Hematopoietic multipotent progenitor cell treated with erythropoietin and hydrocortisone succinate and interleukin-3 and kit ligand, for 17 days (in vitro differentiated cells): ENCODE results near the gene IL10.
"Not testable (repeated sequence)": the region's sequence is repeated elsewhere in the genome, so short reads cannot be mapped to it uniquely, and the experiment has no call there.

ENCODE experiments used
- DNase-seq: peaks from one replicate; pipeline ENCODE4 v3.0.0-alpha.2; 2015; ENCODE audit warnings: low spot score

The IL10 gene

DNA sequence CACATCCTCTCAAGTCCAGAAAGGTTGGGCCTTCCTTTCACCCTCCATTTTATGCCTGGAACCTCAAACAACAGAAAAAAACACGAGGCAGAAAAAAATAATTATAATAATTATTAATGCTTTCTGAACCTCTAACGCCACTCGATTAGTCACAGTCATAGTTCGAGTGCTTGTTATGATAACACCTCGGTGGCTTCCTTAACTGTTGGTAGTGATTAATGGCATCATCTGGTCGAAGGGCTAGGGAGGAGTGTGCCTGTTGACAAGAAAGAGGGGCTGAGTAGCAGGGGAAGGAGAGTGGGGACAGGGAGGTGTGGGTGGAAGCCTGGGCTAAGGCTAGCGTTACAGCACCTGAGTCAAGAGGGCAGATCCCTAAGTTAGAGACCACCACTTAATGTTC, 21.3 kb upstream of the IL10 start:
- DNase-seq, result no peak

- DNase-seq, result no peak
Measured at GRCh38 chr1:206792939-206793607, 20.8 kb upstream of the IL10 start.

GRCh38 chr1:206790502-206791250, 18.4 kb upstream of the IL10 start:
- no peak for DNase-seq

GRCh38 chr1:206788487-206789050, 16.3 kb upstream of the IL10 start:
- no peak for DNase-seq

- no peak for DNase-seq
Measured at GRCh38 chr1:206787891-206788290, 15.6 kb upstream of the IL10 start.

- DNase-seq, result no peak
Measured at GRCh38 chr1:206786212-206786886, 14.1 kb upstream of the IL10 start.

DNA sequence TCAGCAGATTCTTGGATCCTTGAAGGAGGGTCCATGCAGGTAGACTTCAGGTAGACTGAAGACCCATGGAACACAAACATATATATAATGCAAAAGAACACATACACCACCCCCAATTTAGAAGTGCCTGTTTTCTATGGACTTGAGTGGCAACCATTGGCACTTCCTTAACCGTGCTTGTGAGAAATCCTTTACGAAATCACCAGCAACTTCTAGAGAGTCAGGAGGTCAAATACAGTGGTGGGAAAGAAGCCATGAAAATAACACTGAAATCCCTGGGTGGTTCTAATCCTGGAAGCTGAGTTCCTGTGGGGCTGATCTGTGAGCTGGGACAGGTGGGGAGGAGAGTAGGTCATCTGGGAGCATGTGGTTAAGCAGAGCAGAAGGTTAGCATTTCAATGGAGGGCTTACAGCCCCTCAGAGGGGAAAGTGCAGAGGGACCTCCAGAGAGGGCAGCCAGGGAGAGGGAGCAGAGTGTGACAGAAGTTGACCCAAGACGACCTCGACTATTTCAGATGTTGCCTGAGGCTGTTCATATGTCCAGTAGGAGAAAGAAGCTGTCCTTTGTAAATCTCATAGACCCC, 13.0 kb upstream of the IL10 start:
- no peak for DNase-seq

GRCh38 chr1:206784471-206784903, 12.2 kb upstream of the IL10 start:
- DNase-seq, result no peak

DNA sequence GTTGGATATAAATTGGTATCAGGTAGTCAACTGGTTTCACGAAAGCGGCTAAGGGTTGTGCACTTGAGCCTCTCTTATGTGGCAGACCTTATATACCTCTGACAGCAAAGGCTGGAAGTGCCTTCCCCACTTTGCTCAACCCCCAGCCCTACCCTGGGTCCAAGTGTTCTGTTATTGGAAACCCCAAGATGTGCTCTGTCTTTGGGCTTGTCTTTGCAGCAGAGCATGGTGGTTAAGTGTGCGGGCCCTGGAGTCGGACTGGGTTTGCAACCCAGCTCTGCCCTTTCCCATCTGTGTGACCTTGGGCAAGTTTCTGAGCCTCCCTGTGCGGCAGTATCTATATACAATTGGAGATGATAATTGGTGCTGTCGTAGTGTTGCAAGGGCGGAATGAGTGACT, 11.2 kb upstream of the IL10 start:
- no peak for DNase-seq

DNA sequence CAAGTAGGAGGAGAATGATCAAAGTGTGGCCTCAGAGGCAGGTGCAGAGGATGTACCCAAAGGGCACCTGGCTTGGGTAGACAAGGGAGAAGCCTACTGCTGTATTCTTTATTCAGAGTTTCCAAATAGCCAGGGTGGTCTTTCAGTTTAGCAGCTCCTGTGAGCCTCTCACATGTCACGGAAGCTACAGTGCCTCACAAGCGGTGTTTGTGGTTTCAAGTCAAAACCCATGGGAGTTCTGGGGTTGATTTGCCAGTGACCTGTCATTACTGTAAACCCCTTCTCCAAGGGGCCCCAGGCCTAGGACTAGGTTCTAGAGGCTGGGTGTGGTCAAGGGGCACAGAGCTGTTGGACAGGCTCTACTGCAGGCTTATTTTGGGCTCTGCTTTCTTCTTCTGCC, 10.2 kb upstream of the IL10 start:
- no peak for DNase-seq

DNA sequence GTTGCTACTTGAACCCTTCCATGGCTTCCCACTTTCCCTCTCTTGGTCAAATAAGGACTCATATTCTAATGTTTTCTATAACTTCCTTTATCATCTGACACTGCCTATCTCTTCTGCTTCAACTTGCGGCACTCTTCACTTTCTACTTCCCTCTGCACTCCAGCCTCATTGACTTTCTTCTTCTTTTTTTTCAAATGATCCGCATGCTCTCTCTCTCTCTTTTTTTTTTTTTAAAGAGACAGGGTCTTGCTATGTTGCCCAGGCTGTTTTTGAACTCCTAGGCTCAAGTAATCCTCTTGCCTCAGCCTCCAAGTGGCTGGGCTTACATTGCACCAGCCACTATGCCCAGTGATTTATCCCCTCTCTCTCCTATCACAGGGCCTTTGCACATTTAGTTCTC, 7.3 kb upstream of the IL10 start:
- no peak for DNase-seq

DNA sequence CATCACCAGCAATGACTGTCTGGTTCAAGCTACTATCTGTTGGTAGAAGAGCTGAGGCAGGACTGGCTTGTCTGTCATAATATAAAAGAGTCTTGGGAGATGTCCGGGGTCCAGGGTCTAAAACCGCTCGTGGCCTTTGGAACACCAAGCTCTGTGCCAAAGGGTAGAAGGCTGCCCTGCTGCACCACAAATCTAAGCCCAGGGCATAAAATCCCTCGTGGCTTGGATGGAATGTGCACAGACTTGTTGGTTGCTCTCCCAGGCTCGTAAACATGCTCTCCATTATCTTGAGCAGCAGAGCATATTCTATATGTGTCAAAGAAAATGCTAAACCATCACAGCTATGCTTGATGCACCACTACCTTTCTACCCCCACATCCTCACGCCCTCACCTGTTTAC, 6.6 kb upstream of the IL10 start:
- DNase-seq, result not testable (repeated sequence)

- no peak for DNase-seq
Measured at GRCh38 chr1:206778031-206778430, 5.7 kb upstream of the IL10 start.

DNA sequence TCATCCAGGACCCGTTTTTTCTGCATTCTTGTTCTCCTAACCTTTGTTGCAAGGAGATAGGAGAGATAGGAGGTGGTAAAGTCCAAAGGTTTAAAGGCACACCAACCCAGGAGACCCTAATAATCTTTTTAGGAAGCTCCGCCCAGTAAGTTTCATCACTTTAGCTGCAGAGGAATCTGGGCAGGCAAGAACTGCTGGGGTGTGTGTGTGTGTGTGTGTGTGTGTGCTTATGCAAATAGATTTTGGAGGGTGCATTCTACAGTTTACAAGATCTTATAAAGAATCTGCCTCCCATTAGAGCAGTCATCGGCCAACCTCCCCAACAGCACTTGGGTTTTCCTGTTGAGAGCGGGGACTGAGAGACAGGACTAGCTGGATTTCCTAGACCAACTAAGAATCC, 3.9 kb upstream of the IL10 start:
- DNase-seq, result no peak

DNA sequence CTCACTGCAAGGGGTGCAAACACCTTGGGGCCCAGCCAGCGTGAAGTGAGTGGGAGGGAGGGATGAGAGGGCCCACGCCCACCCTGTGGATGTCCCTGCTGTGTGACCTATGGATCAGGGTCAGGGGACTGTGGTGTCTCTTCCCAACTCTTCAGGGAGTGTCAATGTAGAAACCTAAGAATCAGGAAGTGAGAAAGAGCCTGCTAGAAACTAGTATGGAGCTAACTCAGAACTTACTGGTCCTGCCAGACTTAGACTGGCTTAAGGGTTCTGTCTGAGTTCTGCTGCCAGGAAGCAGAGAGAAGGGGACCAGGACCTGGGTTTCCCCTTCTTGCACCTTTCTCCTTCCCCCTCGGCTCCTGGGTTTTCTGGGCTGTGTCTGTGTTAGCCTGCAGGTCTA, 1.8 kb upstream of the IL10 start:
- DNase-seq, result no peak

DNA sequence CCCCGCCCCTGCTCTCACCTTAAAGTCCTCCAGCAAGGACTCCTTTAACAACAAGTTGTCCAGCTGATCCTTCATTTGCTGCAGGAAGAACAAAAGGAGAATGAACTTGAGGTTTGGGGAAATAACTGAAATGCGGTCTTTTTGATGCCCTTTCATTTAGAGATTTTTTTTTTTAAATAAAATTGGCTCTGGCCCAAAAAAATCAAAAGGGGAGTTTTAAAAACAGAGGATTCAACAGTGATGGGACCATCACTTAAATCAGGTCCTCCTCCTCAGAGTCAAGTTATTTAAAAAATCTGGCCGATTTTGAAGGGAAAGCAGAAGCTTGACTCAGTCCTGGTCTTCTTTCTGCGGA, 979 bp downstream of the IL10 start:
- no peak for DNase-seq

DNA sequence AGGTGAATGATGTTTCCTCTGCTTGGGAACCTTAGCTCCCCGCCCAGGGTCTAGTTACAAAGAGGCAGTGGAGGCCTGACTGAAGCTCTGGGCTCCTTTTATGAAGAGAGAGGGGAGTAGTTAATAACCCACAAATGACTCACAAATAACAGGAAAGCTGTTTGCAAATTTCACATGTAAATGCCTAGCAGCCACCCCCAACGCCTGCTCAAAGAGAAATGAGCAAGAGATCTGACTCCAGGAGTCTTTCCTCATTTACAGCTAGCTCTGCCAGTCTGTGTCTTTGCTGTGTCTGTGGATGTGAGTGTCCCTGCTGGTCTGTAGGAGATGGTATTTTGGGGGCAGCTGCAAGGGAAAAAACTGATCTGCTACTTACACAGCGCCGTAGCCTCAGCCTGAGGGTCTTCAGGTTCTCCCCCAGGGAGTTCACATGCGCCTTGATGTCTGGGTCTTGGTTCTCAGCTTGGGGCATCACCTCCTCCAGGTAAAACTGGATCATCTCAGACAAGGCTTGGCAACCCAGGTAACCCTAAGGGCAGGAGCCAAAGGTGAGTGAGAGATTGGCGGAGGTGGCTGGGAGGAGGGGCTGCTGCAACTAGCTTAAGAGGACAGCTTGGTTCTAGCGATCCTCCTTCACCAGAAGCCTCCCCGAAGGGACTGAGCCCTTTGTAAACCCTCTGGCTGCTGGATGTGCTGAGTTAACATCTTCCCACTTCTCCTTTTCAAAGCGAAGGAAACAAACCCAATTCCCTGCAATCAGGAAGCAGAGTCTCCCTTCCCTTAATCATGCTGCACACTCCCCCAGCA, 1.6 kb downstream of the IL10 start, which contains the start of gene IL19:
TSS of gene IL19 (plus strand) at position 243 of the 807 bp plus-strand sequence. CDS start 65,890 bp downstream, outside the sequence.
- no peak for DNase-seq

DNA sequence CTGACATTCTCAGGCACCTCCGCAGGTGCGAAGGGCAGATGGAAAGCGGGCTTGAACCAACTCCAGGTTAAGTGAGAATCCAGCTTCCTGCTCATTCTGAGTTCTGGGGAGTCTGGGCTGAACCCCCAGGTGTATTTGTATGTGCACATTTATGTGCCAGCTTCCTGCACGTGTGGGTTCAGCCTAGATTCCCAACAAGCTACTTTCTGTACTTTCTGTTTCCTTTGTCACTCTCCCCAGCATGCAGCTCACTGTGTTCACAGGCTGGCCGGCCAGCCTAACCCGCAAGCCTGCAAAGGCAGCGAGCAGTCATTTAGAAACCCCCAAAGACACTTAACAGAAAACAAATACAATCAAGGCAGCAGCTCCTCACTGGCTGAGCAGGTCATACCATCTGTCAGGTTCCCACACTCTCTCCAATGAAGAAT, 3.0 kb downstream of the IL10 start:
- no peak for DNase-seq

GRCh38 chr1:206768472-206769303, 3.6 kb downstream of the IL10 start:
- DNase-seq, result no peak

GRCh38 chr1:206766251-206766856, 5.9 kb downstream of the IL10 start:
- no peak for DNase-seq
